Ovary (tissue), 9 donors: ENCODE data around the gene UNC119B. TPM values are rescaled to one million over a fixed set of nuclear protein-coding genes. Genes with fewer than 3 reads are reported as not detected.
A peak's percentile ranks its signal among the peaks of the same experiment; 100 is the strongest.

Experiments used
- DNase-seq, 5 donors: peaks; one replicate each; pipeline ENCODE4 v3.0.0-alpha.2; 2019 to 2020
- H3K27ac ChIP-seq, 2 donors: fragments of 200-600 bp; one replicate each; pipeline versions ENCODE4 v1.5.1 to v1.8.0; 2019 to 2022
- H3K27me3 ChIP-seq: fragments of 200-600 bp; one replicate; pipeline ENCODE4 v1.8.0; 2022
- H3K36me3 ChIP-seq: fragments of 200-600 bp; sonication (generic); one replicate; pipeline ENCODE4 v1.5.1; 2019
- H3K4me1 ChIP-seq: one replicate; pipeline ENCODE4 v1.8.1; 2013; ENCODE audit warnings: mild to moderate bottlenecking, moderate library complexity; ENCODE audit not compliant: insufficient read depth
- H3K4me3 ChIP-seq: fragments of 200-600 bp; sonication (generic); one replicate; pipeline ENCODE4 v1.5.1; 2017
- H3K9me3 ChIP-seq, 2 donors: fragments of 200-600 bp in 1 of 2; sonication (generic) in 1 of 2; one replicate each; pipeline versions ENCODE4 v1.5.1 to v1.8.1; 2013 to 2019; ENCODE audit warnings: mild to moderate bottlenecking in 1 of 2, moderate library complexity in 1 of 2
- CTCF ChIP-seq, 3 donors: fragments of 450-650 bp in 2 of 3; fragments of 200-600 bp in 1 of 3; IDR thresholded peaks; one replicate each; pipeline versions ENCODE4 v1.5.1 to v1.8.0; 2016 to 2022; ENCODE audit warnings: antibody characterized with exemption in 3 of 3, mild to moderate bottlenecking in 1 of 3
- EP300 ChIP-seq: sonication (generic); formaldehyde crosslinking; IDR thresholded peaks from one replicate; pipeline ENCODE4 v1.6.1; 2017; ENCODE audit warnings: antibody characterized with exemption
- POLR2A ChIP-seq: fragments of 450-650 bp; IDR thresholded peaks from one replicate; pipeline ENCODE4 v1.6.1; 2017; ENCODE audit warnings: antibody characterized with exemption, mild to moderate bottlenecking, moderate library complexity
- WGBS, 3 donors: extraction: QIAGEN DNeasy Blood & Tissue Kit in 1 of 3; methylation state at CpG; one replicate each; pipeline versions ENCODE4 v1.1.5 to v1.1.7; 2013 to 2017; 5-methylcytosine and 5-hydroxymethylcytosine counted together
- intact Hi-C, 4 donors: fragments of 100-400 bp; cut with DNase I; formaldehyde crosslinking; loops; one replicate each; pipeline versions ENCODE4 v1.11.0 to v1.15.1; 2022 to 2023
- polyA plus RNA-seq, 2 donors: library from polyadenylated mRNA; stranded (reverse); fragments of 200-250 nt in 1 of 2; fragments of 350-450 nt in 1 of 2; fragmentation: Illumina TruSeq in 1 of 2; extraction: RNeasy Lipid Tissue Mini Kit (QIAGEN cat#74804) in 1 of 2; gene quantifications; one replicate each; pipeline ENCODE4 v1.2.3, GENCODE V29; 2013 to 2014
- total RNA-seq, 7 donors: library from RNA; depleted of rRNA in 2 of 7; stranded (reverse); fragments of >200 nt in 2 of 7; fragmentation: NEBNext Ultra II Directional in 3 of 7; extraction: Animal tissue kit (Norgen Biotek cat#: 25700) in 3 of 7; gene quantifications; one replicate each; pipeline versions ENCODE4 v1.1.0 to v1.2.4, GENCODE V29; 2016 to 2023
- donor health status: DM: no; HTN: no; CAD: no; lungs with moderate emphysema.
- donor health status: DM: no; HTN: no; CAD: no.
- donor health status: Bipolar disorder and iron deficiency.
- donor health status: DM: yes; HTN: yes; CAD: no.
- donor health status: DM: no; HTN: no; CAD: no.
- donor health status: DM: yes; HTN: yes; CAD: no.

The UNC119B gene
- total and polyA plus RNA-seq, 9 donors, result 18.4 to 54.4 (median 44.4) TPM

GRCh38 chr12:120724720-120725119 lies 14.5 kb downstream of the UNC119B start:
- TF ChIP-seq EP300 (no peak), POLR2A (no peak), CTCF (IDR thresholded peaks at IDR 0.05) (no peak)
- Histone ChIP-seq H3K27me3 (no peaks in the 10 kb centered on the region), H3K36me3 (no peaks in the 10 kb centered on the region), H3K27ac (no peak overlapping the region), H3K9me3 (no peaks in the 10 kb centered on the region), H3K4me3 (no peak overlapping the region), H3K4me1 (peaks cover 3% of the 10 kb centered on the region)
- intact Hi-C loops, result no loop called here
- 53 to 57% (median 56%) methylated on average over 5 of the region's 5 CpGs for WGBS, 3 donors
- no peak for DNase-seq

GRCh38 chr12:120725151-120725658 lies 14.9 kb downstream of the UNC119B start:
- TF ChIP-seq POLR2A (no peak), EP300 (no peak), CTCF (IDR thresholded peaks at IDR 0.05) (no peak)
- intact Hi-C loops, result no loop called here
- no peaks in the 10 kb centered on the region for H3K27me3 ChIP-seq
- peak overlapping the region; percentile 48 for H3K4me3 ChIP-seq
- DNase-seq, result no peak
- H3K36me3 ChIP-seq, result no peaks in the 10 kb centered on the region
- H3K4me1 ChIP-seq, result peaks cover 3% of the 10 kb centered on the region
- peak overlapping the region in 1 of 2 donors; percentile 63 for H3K27ac ChIP-seq
- 6 to 10% (median 8%) methylated on average over 14 of the region's 14 CpGs for WGBS, 3 donors
- H3K9me3 ChIP-seq, result no peaks in the 10 kb centered on the region

GRCh38 chr12:120725659-120726509 lies 15.6 kb downstream of the UNC119B start, which contains the start of gene ACADS:
ACADS (plus strand) TSS chr12:120725826; CDS start chr12:120725886, 60 bp downstream.
- H3K27ac ChIP-seq, result peak within 1 kb of the TSS; percentile 63 to 71
- peak within 1 kb of the TSS; percentile 48 for H3K4me3 ChIP-seq
- intact Hi-C loops, result no loop called here
- H3K36me3 ChIP-seq, result no peaks in the 10 kb centered on the region
- H3K27me3 ChIP-seq, result no peaks in the 10 kb centered on the region
- 5 to 7% (median 6%) methylated on average over 62 to 66 of the region's 66 CpGs for WGBS, 3 donors
- H3K9me3 ChIP-seq, result no peaks in the 10 kb centered on the region
- peak; percentile 23 for TF ChIP-seq POLR2A
- TF ChIP-seq CTCF (IDR thresholded peaks at IDR 0.05), result no peak
- no peak for TF ChIP-seq EP300
- peaks cover 3% of the 10 kb centered on the region for H3K4me1 ChIP-seq
- DNase-seq, result peak; percentile 87 to 93 (median 90)

- Histone ChIP-seq H3K9me3 (no peaks in the 10 kb centered on the region), H3K27ac (peak overlapping the region in 1 of 2 donors; percentile 71), H3K27me3 (no peaks in the 10 kb centered on the region), H3K36me3 (no peaks in the 10 kb centered on the region), H3K4me1 (peaks cover 3% of the 10 kb centered on the region), H3K4me3 (no peak overlapping the region)
- DNase-seq, result no peak
- intact Hi-C loops, result no loop called here
- no peak for TF ChIP-seq CTCF (IDR thresholded peaks at IDR 0.05)
- no peak for TF ChIP-seq EP300
- no peak for TF ChIP-seq POLR2A
- 87 to 90% (median 90%) methylated on average over 9 of the region's 9 CpGs for WGBS, 3 donors
Measured at GRCh38 chr12:120726510-120726793, 16.2 kb downstream of the UNC119B start.
